ENCODE measurements around the gene ATRX. TPM values are rescaled to one million over a fixed set of nuclear protein-coding genes. Genes with fewer than 3 reads are reported as not detected.

Gene ATRX
- total and polyA plus RNA-seq, 2 experiments from 2014 or later = 162 to 179 TPM

DNA sequence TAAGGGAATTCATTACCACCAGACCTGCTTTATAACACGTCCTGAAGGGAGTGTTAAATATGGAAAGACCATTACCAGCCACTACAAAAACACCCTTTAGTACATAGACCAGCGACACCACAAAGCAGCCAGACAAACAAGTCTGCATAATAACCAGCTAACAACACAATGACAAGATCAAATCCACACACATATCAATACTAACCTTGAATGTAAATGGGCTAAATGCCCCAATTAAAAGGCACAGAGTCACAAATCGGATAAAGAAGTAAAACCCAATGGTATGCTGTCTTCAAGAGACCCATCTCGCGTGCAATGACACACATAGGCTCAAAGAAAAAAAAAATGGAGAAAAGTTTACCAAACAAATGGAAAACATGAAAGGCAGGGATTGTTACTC lies 302.0 kb downstream of the ATRX start (continued):
- TF ChIP-seq ZNF462 (CRISPR knock-in tag; IDR thresholded peaks at IDR 0.05) = no peak
- no peak for TF ChIP-seq JUNB (IDR thresholded peaks at IDR 0.05; ENCODE audit: unreplicated experiment)

- Histone ChIP-seq H3K27ac (ENCODE audit: low read depth) (no peak overlapping the region), H3K9me2 (ENCODE audit: insufficient read depth) (no peaks in the 10 kb centered on the region), H3K36me3 (ENCODE audit: insufficient read depth) (no peaks in the 10 kb centered on the region), H3K4me3 (no peak overlapping the region), H3K4me2 (no peak overlapping the region), H2AFZ (no peak overlapping the region), H3K4me1 (ENCODE audit: insufficient read depth) (peaks cover 7% of the 10 kb centered on the region; the same call in 1 of the 2 replicates), H3F3A (replicated peaks; ENCODE audit: low read depth) (no peaks in the 10 kb centered on the region), H3K27me3 (ENCODE audit: insufficient read depth) (no peaks in the 10 kb centered on the region), H4K20me1 (replicated peaks; ENCODE audit: insufficient read depth) (no peaks in the 10 kb centered on the region), H3K79me2 (replicated peaks; ENCODE audit: insufficient read depth) (no peaks in the 10 kb centered on the region)
- Mint-ChIP-seq H3K27ac (no peak overlapping the region; the same call in 1 of the 2 replicates), H3K36me3 (ENCODE audit: low read depth) (peaks cover 3% of the 10 kb centered on the region; the same call in 1 of the 3 replicates), H3K27me3 (ENCODE audit: insufficient read depth, low read depth, poor library complexity) (peaks cover 2% of the 10 kb centered on the region), H3K4me1 (no peaks in the 10 kb centered on the region), H3K4me3 (no peak overlapping the region), H3K9me3 (no peaks in the 10 kb centered on the region)
- ATAC-seq (no peak), DNase-seq (ENCODE audit: low spot score) (no peak)
- TF ChIP-seq POLR2AphosphoS5 (IDR thresholded peaks at IDR 0.05; ENCODE audit: low read depth) = no peak
- no peak for TF ChIP-seq NANOG (IDR thresholded peaks at IDR 0.05; ENCODE audit: borderline replicate concordance)
- TF ChIP-seq CREB1 (CRISPR knock-in tag; IDR thresholded peaks at IDR 0.05; ENCODE audit: low read depth) = no peak
- TF ChIP-seq STAT1 (IDR thresholded peaks at IDR 0.05; ENCODE audit: unreplicated experiment) = no peak
- TF ChIP-seq, protein P1, sequence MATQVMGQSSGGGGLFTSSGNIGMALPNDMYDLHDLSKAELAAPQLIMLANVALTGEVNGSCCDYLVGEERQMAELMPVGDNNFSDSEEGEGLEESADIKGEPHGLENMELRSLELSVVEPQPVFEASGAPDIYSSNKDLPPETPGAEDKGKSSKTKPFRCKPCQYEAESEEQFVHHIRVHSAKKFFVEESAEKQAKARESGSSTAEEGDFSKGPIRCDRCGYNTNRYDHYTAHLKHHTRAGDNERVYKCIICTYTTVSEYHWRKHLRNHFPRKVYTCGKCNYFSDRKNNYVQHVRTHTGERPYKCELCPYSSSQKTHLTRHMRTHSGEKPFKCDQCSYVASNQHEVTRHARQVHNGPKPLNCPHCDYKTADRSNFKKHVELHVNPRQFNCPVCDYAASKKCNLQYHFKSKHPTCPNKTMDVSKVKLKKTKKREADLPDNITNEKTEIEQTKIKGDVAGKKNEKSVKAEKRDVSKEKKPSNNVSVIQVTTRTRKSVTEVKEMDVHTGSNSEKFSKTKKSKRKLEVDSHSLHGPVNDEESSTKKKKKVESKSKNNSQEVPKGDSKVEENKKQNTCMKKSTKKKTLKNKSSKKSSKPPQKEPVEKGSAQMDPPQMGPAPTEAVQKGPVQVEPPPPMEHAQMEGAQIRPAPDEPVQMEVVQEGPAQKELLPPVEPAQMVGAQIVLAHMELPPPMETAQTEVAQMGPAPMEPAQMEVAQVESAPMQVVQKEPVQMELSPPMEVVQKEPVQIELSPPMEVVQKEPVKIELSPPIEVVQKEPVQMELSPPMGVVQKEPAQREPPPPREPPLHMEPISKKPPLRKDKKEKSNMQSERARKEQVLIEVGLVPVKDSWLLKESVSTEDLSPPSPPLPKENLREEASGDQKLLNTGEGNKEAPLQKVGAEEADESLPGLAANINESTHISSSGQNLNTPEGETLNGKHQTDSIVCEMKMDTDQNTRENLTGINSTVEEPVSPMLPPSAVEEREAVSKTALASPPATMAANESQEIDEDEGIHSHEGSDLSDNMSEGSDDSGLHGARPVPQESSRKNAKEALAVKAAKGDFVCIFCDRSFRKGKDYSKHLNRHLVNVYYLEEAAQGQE (IDR thresholded peaks at IDR 0.05; ENCODE audit: unreplicated experiment) = no peak
- no peak for TF ChIP-seq EZH2phosphoT487 (IDR thresholded peaks at IDR 0.05; ENCODE audit: unreplicated experiment)
- TF ChIP-seq ZNF331 (CRISPR knock-in tag; IDR thresholded peaks at IDR 0.05; ENCODE audit: low read depth) = no peak
- TF ChIP-seq ZNF114 (CRISPR knock-in tag; IDR thresholded peaks at IDR 0.05) = no peak
- no peak for TF ChIP-seq JUNB (IDR thresholded peaks at IDR 0.05; ENCODE audit: unreplicated experiment)
- TF ChIP-seq EZH2 (IDR thresholded peaks at IDR 0.05; ENCODE audit: low read depth, unreplicated experiment) = no peak
- no peak for TF ChIP-seq CTCF (conservative IDR thresholded peaks at IDR 0.05; ENCODE audit: low read depth in 2 of 2)
These were observed 330.6 kb downstream of the ATRX start for GRCh38 chrX:77455437-77455836.

Data from GM23338 (cell line).